Retinal pigment epithelial cell (primary cell): ENCODE measurements around the gene HS6ST3.

Experiments
- DNase-seq: peaks from one replicate; pipeline ENCODE4 v3.0.0-alpha.2; 2010; ENCODE audit warnings: low read depth
- H3K4me3 ChIP-seq: 2 replicates; pipeline ENCODE4 v1.5.1; 2011; ENCODE audit warnings: mild to moderate bottlenecking, low read length, control low read depth, moderate library complexity
- CTCF ChIP-seq: conservative IDR thresholded peaks from 2 replicates; pipeline ENCODE4 v1.5.1; 2011; ENCODE audit warnings: low read depth, low read length, control low read depth, inconsistent platforms

The HS6ST3 gene

GRCh38 chr13:96696389-96696900 lies 606.5 kb downstream of the HS6ST3 start:
- TF ChIP-seq CTCF: no peak
- no peak overlapping the region for H3K4me3 ChIP-seq

GRCh38 chr13:96700657-96701056 lies 610.8 kb downstream of the HS6ST3 start:
- no peak for DNase-seq
- no peak overlapping the region for H3K4me3 ChIP-seq
- no peak for TF ChIP-seq CTCF

More at GRCh38 chr13:96696389-96696900, 606.5 kb downstream of the HS6ST3 start:
- no peak for DNase-seq

- DNase-seq: no peak
- TF ChIP-seq CTCF: no peak
These were observed 617.2 kb downstream of the HS6ST3 start for GRCh38 chr13:96707146-96707545.

GRCh38 chr13:96710166-96710862 lies 620.4 kb downstream of the HS6ST3 start:
- TF ChIP-seq CTCF: no peak
- DNase-seq: no peak

More at GRCh38 chr13:96707146-96707545, 617.2 kb downstream of the HS6ST3 start:
- no peak overlapping the region for H3K4me3 ChIP-seq

GRCh38 chr13:96720446-96720845 lies 630.5 kb downstream of the HS6ST3 start:
- no peak for TF ChIP-seq CTCF
- H3K4me3 ChIP-seq: no peak overlapping the region
- DNase-seq: no peak

More at GRCh38 chr13:96710166-96710862, 620.4 kb downstream of the HS6ST3 start:
- no peak overlapping the region for H3K4me3 ChIP-seq

GRCh38 chr13:96726651-96727050 lies 636.7 kb downstream of the HS6ST3 start:
- DNase-seq: no peak
- TF ChIP-seq CTCF: no peak
- no peak overlapping the region for H3K4me3 ChIP-seq

- no peak for DNase-seq
- no peak overlapping the region for H3K4me3 ChIP-seq
- no peak for TF ChIP-seq CTCF
These were observed 638.6 kb downstream of the HS6ST3 start for GRCh38 chr13:96728463-96728862.
